CD4-positive, alpha-beta T cell treated with Interleukin-15 for 4 hours (primary cell): ENCODE results near the gene INTS4.
"Not testable (repeated sequence)": the region's sequence is repeated elsewhere in the genome, so short reads cannot be mapped to it uniquely, and the experiment has no call there.

ENCODE experiments used
- DNase-seq: peaks from one replicate; pipeline ENCODE4 v3.0.0-alpha.2; 2020; ENCODE audit warnings: low spot score

The INTS4 gene, protein sequence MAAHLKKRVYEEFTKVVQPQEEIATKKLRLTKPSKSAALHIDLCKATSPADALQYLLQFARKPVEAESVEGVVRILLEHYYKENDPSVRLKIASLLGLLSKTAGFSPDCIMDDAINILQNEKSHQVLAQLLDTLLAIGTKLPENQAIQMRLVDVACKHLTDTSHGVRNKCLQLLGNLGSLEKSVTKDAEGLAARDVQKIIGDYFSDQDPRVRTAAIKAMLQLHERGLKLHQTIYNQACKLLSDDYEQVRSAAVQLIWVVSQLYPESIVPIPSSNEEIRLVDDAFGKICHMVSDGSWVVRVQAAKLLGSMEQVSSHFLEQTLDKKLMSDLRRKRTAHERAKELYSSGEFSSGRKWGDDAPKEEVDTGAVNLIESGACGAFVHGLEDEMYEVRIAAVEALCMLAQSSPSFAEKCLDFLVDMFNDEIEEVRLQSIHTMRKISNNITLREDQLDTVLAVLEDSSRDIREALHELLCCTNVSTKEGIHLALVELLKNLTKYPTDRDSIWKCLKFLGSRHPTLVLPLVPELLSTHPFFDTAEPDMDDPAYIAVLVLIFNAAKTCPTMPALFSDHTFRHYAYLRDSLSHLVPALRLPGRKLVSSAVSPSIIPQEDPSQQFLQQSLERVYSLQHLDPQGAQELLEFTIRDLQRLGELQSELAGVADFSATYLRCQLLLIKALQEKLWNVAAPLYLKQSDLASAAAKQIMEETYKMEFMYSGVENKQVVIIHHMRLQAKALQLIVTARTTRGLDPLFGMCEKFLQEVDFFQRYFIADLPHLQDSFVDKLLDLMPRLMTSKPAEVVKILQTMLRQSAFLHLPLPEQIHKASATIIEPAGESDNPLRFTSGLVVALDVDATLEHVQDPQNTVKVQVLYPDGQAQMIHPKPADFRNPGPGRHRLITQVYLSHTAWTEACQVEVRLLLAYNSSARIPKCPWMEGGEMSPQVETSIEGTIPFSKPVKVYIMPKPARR

GRCh38 chr11:77994434-77995362, at the start of gene INTS4:
Gene INTS4, minus strand, starts transcription at chr11:77994668. Its CDS starts 25 bp downstream, at chr11:77994643.
- DNase-seq, result peak; percentile 98

GRCh38 chr11:78041843-78042440, 47.5 kb upstream of the INTS4 start:
- no peak for DNase-seq

DNA sequence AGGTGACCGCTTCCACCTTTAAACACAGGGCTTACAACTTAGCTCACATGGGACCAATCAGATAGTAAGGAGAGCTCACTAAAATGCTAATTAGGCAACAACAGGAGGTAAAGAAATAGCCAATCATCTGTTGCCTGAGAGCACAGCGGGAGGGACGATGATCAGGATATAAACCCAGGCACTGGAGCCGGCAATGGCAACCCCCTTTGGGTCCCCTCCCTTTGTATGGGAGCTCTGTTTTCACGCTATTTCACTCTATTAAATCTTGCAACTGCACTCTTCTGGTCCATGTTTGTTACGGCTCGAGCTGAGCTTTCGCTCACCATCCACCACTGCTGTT, 46.9 kb upstream of the INTS4 start:
- not testable (repeated sequence) for DNase-seq

GRCh38 chr11:78040691-78041379, 46.4 kb upstream of the INTS4 start:
- no peak for DNase-seq

DNA sequence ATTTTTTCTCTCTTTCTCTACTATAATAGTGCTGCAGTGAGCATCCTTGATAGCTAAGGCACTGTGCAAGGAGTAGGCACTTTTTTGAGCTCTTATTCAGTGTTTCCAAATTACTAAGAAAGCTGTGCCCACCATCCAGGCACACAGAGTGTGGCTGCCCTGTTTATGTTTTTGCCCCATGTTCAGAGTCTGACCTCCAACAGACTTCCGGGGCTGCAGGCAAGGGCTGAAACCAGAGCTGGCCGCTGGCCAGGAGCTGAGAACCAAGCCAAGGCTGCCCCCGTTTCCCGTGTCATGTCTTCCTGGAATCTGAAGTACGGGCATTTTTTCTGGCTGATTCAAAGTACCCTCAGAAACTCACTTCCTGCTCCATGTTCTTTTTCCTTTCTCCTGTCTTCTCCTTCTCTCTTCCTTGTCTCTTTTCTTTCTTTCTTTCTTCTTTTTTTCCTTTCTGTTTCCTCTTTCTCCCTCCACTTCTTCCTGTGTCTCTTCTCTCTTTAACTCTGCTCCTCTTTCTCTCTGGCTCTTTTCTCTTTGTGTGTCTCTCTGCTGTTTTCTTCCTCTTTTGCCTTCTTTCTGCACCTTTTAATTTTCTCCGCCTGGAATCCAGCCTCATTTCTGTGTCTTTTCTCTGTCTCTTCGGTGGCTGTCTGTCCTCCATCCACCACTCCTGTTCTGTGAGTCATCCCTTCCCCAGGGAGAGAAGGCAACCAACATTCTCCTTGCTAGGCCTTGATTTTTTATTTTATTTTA, 45.6 kb upstream of the INTS4 start:
- no peak for DNase-seq

- DNase-seq, result no peak
Measured at GRCh38 chr11:78039391-78039918, 45.0 kb upstream of the INTS4 start.

DNA sequence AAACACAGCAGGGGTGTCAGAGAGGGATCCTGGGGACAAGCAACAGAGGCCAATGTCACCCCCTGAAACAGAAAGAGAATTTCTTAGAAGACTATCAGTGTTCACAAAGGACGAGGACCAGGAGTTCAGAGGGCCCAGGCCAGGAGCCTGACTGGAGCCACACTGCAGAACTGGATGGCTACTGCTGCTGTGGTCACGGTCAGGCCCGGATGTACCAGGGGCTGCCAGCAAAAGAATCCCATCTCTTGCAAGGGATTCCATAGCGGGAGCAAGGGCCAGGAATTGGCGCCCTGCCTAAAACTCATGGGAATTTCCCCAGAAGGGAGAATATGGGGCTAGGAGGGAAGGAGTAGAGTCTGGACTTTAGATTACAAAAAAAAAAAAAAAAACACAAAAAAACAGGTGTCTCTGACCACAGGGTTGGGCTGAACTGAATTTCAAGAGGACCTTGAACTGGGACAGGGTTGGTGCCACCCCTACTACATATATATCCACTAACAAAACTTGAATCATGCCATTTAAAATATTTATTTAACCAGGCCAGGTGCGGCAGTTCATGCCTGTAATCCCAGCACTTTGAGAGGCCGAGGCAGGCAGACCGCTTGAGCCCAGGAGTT, 44.3 kb upstream of the INTS4 start:
- no peak for DNase-seq

- DNase-seq, result no peak
Measured at GRCh38 chr11:78037825-78038620, 43.6 kb upstream of the INTS4 start.

GRCh38 chr11:78037056-78037455, 42.6 kb upstream of the INTS4 start:
- no peak for DNase-seq

DNA sequence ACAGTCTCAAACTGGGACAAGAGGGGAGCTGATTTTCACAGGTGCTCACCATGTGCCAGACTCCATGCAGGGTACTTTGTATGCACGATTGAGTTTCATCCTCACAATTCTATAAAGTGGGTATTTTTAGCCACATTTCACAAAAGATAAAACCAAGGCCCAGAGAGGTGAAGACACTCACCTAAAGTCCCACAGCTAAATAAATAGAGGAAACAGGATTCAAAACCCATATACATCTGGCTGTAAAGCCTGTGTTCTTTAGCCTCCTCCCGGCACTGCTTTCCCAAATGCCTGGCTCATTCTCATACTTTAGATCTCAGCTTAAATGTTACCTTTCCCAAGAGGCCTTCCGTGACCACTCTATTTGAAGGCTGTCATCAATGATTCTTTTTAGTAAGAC, 41.8 kb upstream of the INTS4 start:
- DNase-seq, result no peak

GRCh38 chr11:78034623-78035022, 40.2 kb upstream of the INTS4 start:
- no peak for DNase-seq

GRCh38 chr11:78033040-78033439, 38.6 kb upstream of the INTS4 start:
- DNase-seq, result no peak

DNA sequence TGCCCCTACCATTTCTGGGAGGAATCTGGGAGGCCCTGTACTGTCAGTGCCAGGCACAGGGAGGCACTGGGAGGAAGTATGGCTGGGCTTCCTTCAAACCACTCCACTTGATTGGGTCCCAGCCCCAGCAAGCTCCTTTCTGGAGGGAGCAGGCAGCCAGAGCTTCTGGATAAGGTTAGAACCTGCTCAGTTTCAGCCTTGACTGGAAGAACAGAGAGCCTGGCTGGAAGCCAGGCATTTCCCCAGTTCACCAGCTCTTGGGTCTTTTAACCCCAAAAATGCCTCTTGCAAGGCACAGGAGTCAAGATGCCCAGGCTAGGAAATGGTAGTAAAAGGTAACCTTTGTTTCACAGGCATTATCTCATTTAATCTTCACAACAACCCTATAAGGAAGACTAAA, 37.6 kb upstream of the INTS4 start:
- no peak for DNase-seq

- no peak for DNase-seq
Measured at GRCh38 chr11:78031629-78032028, 37.2 kb upstream of the INTS4 start.

DNA sequence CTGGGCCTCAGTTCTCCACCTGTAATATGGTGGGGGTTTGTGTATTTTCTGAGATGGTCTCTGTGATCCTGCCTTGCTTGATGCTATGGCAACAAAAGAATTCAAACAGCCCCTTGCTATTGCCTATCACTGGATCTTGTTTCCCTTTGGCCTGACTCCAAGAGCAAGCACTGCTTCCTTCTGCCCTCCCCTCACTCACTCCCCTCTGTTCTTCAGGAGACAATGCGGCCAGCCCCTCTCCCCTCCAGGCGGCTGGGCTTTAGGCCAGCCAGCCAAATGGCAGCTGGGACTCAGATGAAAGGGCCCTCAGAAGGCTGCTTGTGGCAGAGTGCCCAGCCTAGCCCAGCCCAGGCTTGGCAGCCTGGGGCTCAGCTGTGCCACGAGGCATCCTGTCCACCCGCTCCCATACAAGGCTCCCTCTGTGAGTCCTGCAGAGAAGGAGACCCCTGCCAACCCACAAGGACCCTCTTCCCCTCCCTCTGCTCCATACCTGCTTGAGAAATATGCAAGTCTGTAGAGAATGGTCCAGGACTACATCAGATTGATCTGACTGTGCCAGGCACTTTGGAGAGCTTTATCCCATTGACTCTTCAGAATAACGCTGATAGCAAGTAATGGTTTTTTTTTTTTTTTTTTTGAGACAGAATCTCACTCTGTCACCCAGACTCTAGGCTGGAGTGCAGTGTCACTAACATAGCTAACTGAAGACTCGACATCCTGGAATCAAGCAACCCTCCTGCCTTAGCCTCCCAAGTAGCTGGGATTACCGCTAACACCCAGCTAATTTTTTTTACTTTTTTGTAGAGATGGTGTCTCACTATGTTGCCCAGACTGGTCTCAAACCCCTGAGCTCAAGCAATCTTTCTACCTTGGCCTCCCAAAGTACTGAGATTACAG, 36.2 kb upstream of the INTS4 start:
- DNase-seq, result no peak

DNA sequence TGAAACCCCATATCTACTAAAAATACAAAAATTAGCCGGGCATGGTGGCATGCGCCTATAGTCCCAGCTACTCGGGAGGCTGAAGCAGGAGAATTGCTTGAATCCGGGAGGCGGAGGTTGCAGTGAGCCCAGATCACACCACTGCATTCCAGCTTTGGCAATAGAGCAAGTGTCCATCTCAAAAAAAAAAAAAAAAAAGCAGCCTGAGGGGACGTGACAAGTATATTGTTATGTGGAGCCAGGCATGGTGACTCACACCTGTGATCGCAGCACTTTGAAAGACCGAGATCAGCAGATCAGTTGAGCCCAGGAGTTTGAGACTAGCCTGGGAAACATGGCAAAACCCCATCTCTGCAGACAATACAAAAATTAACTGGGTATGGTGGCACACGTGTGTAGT, 34.0 kb upstream of the INTS4 start:
- DNase-seq, result not testable (repeated sequence)

- no peak for DNase-seq
Measured at GRCh38 chr11:78027759-78028158, 33.3 kb upstream of the INTS4 start.

DNA sequence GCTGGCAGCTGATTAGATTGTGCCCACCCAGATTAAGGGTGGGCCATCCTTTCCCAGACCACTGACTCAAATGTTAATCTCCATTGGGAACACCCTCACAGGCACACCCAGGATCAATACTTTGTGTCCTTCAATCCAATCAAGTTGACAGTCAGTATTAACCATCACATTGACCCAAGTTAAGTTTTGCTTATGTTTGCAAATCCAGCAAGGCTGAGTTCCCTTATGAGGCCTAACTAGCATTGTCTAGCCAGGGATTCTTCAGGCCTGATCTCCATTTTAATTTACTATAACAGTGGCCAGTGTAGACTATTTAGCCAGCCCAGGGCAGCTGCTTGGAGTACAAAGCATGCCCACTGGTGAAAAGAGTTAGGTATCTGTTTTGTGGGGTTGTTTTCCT, 30.9 kb upstream of the INTS4 start:
- no peak for DNase-seq
